Measurements from ENCODE around the gene IHH. TPM values are rescaled to one million over a fixed set of nuclear protein-coding genes. Genes with fewer than 3 reads are reported as not detected.
A peak's percentile ranks its signal among the peaks of the same experiment; 100 is the strongest.

Gene IHH
- total RNA-seq: 1 to 10 TPM; 3.2 to 9.6 TPM

- Histone ChIP-seq H3K4me1 (replicated peaks) (peaks cover 16% of the 10 kb centered on the region), H3K27ac (no peak within 1 kb of the TSS), H3K4me3 (peak within 1 kb of the TSS; percentile 23 to 45), H3K27me3 (replicated peaks; ENCODE audit: insufficient read depth) (peaks cover 3% of the 10 kb centered on the region), H3K36me3 (no peaks in the 10 kb centered on the region), H3K9me3 (no peaks in the 10 kb centered on the region)
- intact Hi-C loops (cut with DNase I): no loop called here
- DNase-seq (ENCODE audit: low spot score): peak; percentile 36
- 2% methylated on average over 50 of the region's 76 CpGs for WGBS
- TF ChIP-seq POLR2A (IDR thresholded peaks at IDR 0.05) (no peak), POLR2AphosphoS5 (IDR thresholded peaks at IDR 0.05) (no peak), CTCF (IDR thresholded peaks at IDR 0.05) (no peak)
Measured at GRCh38 chr2:219060821-219061791, at the start of gene IHH. Gene IHH, minus strand, starts transcription at chr2:219060921. Its CDS starts 454 bp downstream, at chr2:219060467.

GRCh38 chr2:219109471-219109870 lies 48.8 kb upstream of the IHH start:
- peak; percentile 38 for DNase-seq (ENCODE audit: low spot score)
- Histone ChIP-seq H3K4me1 (replicated peaks) (peaks cover 4% of the 10 kb centered on the region), H3K36me3 (no peaks in the 10 kb centered on the region), H3K9me3 (no peaks in the 10 kb centered on the region), H3K27ac (no peak overlapping the region), H3K27me3 (replicated peaks; ENCODE audit: insufficient read depth) (no peaks in the 10 kb centered on the region), H3K4me3 (no peak overlapping the region)
- WGBS: 29% methylated on average over 3 of the region's 3 CpGs
- intact Hi-C loops (cut with DNase I): no loop called here
- TF ChIP-seq POLR2AphosphoS5 (IDR thresholded peaks at IDR 0.05) (peak; percentile 46), CTCF (IDR thresholded peaks at IDR 0.05) (no peak), POLR2A (IDR thresholded peaks at IDR 0.05) (no peak)

- TF ChIP-seq CTCF (IDR thresholded peaks at IDR 0.05) (no peak), POLR2AphosphoS5 (IDR thresholded peaks at IDR 0.05) (no peak), POLR2A (IDR thresholded peaks at IDR 0.05) (no peak)
- no peaks in the 10 kb centered on the region for H3K36me3 ChIP-seq
- 66% methylated on average over 8 of the region's 8 CpGs for WGBS
- no peak for DNase-seq (ENCODE audit: low spot score)
- no peaks in the 10 kb centered on the region for H3K9me3 ChIP-seq
- H3K4me3 ChIP-seq: no peak overlapping the region
- no peaks in the 10 kb centered on the region for H3K27me3 ChIP-seq (replicated peaks; ENCODE audit: insufficient read depth)
- no peak overlapping the region for H3K27ac ChIP-seq
- intact Hi-C loops (cut with DNase I): no loop called here
- H3K4me1 ChIP-seq (replicated peaks): peaks cover 4% of the 10 kb centered on the region
Measured at GRCh38 chr2:219107758-219108157, 47.0 kb upstream of the IHH start.

GRCh38 chr2:219106251-219106650 lies 45.5 kb upstream of the IHH start:
- no peak for DNase-seq (ENCODE audit: low spot score)
- no peaks in the 10 kb centered on the region for H3K36me3 ChIP-seq
- H3K27ac ChIP-seq: no peak overlapping the region
- peaks cover 3% of the 10 kb centered on the region for H3K4me1 ChIP-seq (replicated peaks)
- intact Hi-C loops (cut with DNase I): no loop called here
- WGBS: 95% methylated on average over 3 of the region's 3 CpGs
- TF ChIP-seq CTCF (IDR thresholded peaks at IDR 0.05) (no peak), POLR2AphosphoS5 (IDR thresholded peaks at IDR 0.05) (no peak)
- no peak overlapping the region for H3K4me3 ChIP-seq
- H3K27me3 ChIP-seq (replicated peaks; ENCODE audit: insufficient read depth): no peaks in the 10 kb centered on the region
- no peaks in the 10 kb centered on the region for H3K9me3 ChIP-seq
